Common myeloid progenitor, CD34-positive (primary cell): ENCODE data around the gene ATXN1.

Experiments used
- CTCF ChIA-PET: fragments of 350-600 bp; sonication (Branson Sonifier 250); formaldehyde crosslinking; loops from one replicate; lab custom pipeline; 2021; ENCODE audit warnings: antibody characterized with exemption; lab: Charles Lee
- POLR2A ChIA-PET: fragments of 350-600 bp; sonication (Branson Sonifier 250); formaldehyde crosslinking; loops from one replicate; lab custom pipeline; 2021; ENCODE audit warnings: antibody characterized with exemption; lab: Charles Lee
- DNase-seq, 3 donors: peaks; one replicate each; pipeline versions ENCODE4 v3.0.0 to v3.0.0-alpha.2; 2013
- H3K27ac ChIP-seq, 2 experiments: 1 replicate in 1 of 2; 2 replicates in 1 of 2; pipeline ENCODE4 v1.7.0; 2013; ENCODE audit warnings: inconsistent platforms in 2 of 2, low read length in 2 of 2, mild to moderate bottlenecking in 2 of 2, low read depth in 1 of 2, moderate library complexity in 1 of 2; ENCODE audit not compliant: severe bottlenecking in 2 of 2, insufficient read depth in 1 of 2, poor library complexity in 1 of 2
- H3K27me3 ChIP-seq, 5 experiments: replicated peaks in 2 of 5; 1 replicate in 3 of 5; 2 replicates in 2 of 5; pipeline versions ENCODE4 v1.6.1 to v1.7.0; 2013; ENCODE audit warnings: low read length in 4 of 5, mild to moderate bottlenecking in 2 of 5, moderate library complexity in 2 of 5, inconsistent platforms in 1 of 5; ENCODE audit not compliant: insufficient read depth in 5 of 5, control insufficient read depth in 4 of 5
- H3K36me3 ChIP-seq, 4 experiments: 1 replicate in 2 of 4; 2 replicates in 2 of 4; pipeline versions ENCODE4 v1.6.1 to v1.7.0; 2013; ENCODE audit warnings: low read length in 3 of 4, control low read depth in 1 of 4, mild to moderate bottlenecking in 1 of 4; ENCODE audit not compliant: control insufficient read depth in 4 of 4, insufficient read depth in 4 of 4
- H3K4me1 ChIP-seq, 4 experiments: 1 replicate in 3 of 4; 2 replicates in 1 of 4; pipeline versions ENCODE4 v1.6.1 to v1.7.1; 2013; ENCODE audit warnings: low read length in 3 of 4, mild to moderate bottlenecking in 3 of 4, control low read depth in 1 of 4, inconsistent platforms in 1 of 4, moderate library complexity in 1 of 4; ENCODE audit not compliant: control insufficient read depth in 4 of 4, insufficient read depth in 4 of 4; ENCODE audit errors: control extremely low read depth in 1 of 4
- H3K4me3 ChIP-seq, 7 experiments: 1 replicate in 4 of 7; 2 replicates in 3 of 7; pipeline versions ENCODE4 v1.5.1 to v1.7.0; 2013; ENCODE audit warnings: mild to moderate bottlenecking in 7 of 7, low read length in 6 of 7, moderate library complexity in 6 of 7, inconsistent platforms in 2 of 7, low read depth in 2 of 7, control low read depth in 1 of 7; ENCODE audit not compliant: insufficient read depth in 4 of 7, control insufficient read depth in 1 of 7; ENCODE audit errors: extremely low read depth in 1 of 7
- H3K9me3 ChIP-seq, 5 experiments: 1 replicate in 4 of 5; 2 replicates in 1 of 5; pipeline versions ENCODE4 v1.6.1 to v1.7.1; 2013; ENCODE audit warnings: low read length in 4 of 5, mild to moderate bottlenecking in 2 of 5, inconsistent platforms in 1 of 5, low read depth in 1 of 5, moderate library complexity in 1 of 5; ENCODE audit not compliant: control insufficient read depth in 4 of 5, insufficient read depth in 2 of 5; ENCODE audit errors: control extremely low read depth in 1 of 5
- WGBS: methylation state at CpG from one replicate; pipeline ENCODE4 v1.1.5; 2013; ENCODE audit not compliant: insufficient coverage; 5-methylcytosine and 5-hydroxymethylcytosine counted together

ATXN1 gene

DNA sequence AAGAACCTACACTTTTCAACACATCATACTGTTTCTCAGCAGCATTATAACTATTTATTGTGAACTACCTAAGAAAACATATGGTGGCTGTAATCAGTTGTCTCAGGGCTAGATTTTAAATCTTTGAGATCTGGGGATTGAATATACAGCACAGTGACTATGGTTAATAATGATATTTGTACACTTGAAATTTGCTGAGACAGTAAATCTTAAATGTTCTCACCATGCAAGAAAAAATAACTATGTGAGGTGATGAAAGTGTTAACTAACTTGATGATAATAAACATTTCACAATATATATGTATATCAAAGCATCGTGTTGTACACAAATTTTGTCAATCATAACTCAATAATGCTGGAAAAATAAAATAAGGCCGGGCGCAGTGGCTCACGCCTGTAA is 113.8 kb downstream of the ATXN1 start:
- CTCF ChIA-PET: interaction anchor here (0.9 kb wide), 1 partner anchor 135 kb away, joined by 3 read pairs; no protein-coding TSS in a partner anchor
- Histone ChIP-seq H3K27me3 (no peaks in the 10 kb centered on the region), H3K4me1 (peaks cover 0 to 13% (median 3%) of the 10 kb centered on the region in 4 experiments), H3K4me3 (no peak overlapping the region), H3K36me3 (peaks cover 0 to 9% (median 4%) of the 10 kb centered on the region in 4 experiments), H3K9me3 (no peaks in the 10 kb centered on the region), H3K27ac (no peak overlapping the region)
- 100% methylated on average over 4 of the region's 4 CpGs for WGBS
- POLR2A ChIA-PET: no interaction called here
- no peak for DNase-seq

DNA sequence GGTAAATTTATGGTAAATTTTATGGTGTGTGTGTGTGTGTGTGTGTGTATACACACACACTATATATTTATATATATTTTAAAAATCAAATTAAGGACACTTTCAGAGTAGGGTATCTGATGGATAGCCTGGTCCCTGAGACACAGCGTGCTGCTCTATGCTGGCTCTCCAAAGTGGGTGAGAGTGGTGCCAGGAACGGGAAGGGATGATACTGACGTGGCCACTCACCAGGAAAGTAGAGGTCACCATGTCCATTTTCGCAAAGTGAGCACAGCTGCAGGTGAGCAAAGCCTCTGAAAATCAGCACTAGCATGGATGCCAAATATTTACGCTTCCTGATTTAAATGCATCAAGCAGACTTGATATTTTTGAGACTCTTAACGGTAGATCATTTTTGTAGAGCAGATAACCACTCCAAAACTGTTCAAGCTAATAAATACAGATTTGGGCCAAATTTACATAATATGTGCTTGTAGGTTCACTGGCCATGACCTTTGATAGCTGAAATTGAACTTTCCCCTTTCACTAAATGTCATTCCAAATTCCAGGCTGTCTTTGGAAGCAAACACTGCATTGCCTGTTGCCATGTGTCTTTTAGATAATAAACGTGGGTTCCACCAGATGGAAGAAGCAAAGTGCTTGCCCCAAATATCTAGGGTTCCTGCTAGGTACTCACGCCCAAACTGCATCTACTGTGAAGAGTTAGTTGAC is 116.6 kb downstream of the ATXN1 start:
- POLR2A ChIA-PET: no interaction called here
- no peak for DNase-seq
- Histone ChIP-seq H3K27ac (no peak overlapping the region), H3K4me3 (no peak overlapping the region), H3K27me3 (no peaks in the 10 kb centered on the region), H3K9me3 (peaks cover 0 to 4% (median 0%) of the 10 kb centered on the region in 5 experiments), H3K4me1 (peaks cover 0 to 7% (median 0%) of the 10 kb centered on the region in 4 experiments), H3K36me3 (peaks cover 2 to 12% (median 7%) of the 10 kb centered on the region in 4 experiments)
- 97% methylated on average over 7 of the region's 8 CpGs for WGBS
- CTCF ChIA-PET: no interaction called here

DNA sequence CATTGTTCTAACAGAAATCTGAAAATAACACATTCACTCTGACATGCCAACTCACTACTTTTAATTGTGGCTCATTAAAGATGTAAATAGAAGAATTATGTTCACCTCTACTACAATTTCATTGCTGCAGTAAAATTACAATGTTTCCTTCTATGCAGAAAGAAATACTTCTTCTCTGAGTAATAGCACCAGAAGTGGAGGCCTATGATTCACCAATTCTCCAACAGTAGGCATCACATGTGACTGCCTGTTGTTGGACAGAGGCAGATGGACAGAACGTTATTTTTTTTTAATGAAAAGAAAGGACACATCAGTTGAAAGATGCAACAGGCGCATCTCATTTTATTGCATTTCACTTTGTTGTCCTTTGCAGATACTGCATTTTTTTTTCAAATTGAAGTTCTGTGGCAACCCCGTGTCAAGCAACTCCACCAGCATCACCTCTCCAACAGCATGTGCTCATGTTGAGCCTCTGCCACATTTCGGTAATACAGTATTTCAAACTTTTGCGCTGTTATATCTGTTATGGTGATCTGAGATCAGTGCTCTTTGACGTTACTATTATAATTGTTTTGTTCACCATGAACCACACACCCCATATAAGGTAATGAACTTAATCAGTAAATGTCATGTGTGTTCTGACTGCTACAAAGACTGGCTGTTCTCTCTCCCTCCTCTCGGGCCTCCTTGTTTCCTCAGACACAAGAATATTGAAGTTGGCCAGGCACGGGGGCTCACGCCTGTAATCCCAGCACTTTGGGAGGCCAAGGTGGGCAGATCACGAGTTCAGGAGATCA is 121.4 kb downstream of the ATXN1 start:
- ChIA-PET POLR2A (no interaction called here), CTCF (no interaction called here)
- 95% methylated on average over 4 of the region's 10 CpGs for WGBS
- Histone ChIP-seq H3K4me3 (no peak overlapping the region), H3K27me3 (no peaks in the 10 kb centered on the region), H3K9me3 (peaks cover 0 to 4% (median 0%) of the 10 kb centered on the region in 5 experiments), H3K4me1 (peaks cover 2 to 8% (median 3%) of the 10 kb centered on the region in 4 experiments), H3K36me3 (peaks cover 2 to 12% (median 7%) of the 10 kb centered on the region in 4 experiments), H3K27ac (no peak overlapping the region)
- DNase-seq: no peak

DNA sequence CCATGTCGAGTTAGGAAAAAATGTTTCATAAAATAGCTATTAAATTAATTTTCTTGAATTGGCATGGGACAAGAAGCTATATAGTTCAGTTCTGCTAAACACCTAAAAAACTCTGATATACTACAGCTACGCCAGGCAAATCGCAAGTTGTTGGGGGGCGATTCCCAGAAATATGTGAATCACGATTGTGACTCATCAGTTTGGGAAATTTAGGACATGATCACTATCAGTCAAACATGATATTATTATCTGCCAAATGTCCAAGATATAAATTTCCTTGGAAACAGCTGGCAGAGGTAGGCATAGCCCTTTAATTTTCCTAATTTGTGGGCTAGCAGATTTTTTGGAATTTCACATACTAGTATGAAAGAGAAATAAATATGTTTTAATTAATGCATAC is 123.6 kb downstream of the ATXN1 start:
- Histone ChIP-seq H3K4me3 (no peak overlapping the region), H3K27me3 (no peaks in the 10 kb centered on the region)

DNA sequence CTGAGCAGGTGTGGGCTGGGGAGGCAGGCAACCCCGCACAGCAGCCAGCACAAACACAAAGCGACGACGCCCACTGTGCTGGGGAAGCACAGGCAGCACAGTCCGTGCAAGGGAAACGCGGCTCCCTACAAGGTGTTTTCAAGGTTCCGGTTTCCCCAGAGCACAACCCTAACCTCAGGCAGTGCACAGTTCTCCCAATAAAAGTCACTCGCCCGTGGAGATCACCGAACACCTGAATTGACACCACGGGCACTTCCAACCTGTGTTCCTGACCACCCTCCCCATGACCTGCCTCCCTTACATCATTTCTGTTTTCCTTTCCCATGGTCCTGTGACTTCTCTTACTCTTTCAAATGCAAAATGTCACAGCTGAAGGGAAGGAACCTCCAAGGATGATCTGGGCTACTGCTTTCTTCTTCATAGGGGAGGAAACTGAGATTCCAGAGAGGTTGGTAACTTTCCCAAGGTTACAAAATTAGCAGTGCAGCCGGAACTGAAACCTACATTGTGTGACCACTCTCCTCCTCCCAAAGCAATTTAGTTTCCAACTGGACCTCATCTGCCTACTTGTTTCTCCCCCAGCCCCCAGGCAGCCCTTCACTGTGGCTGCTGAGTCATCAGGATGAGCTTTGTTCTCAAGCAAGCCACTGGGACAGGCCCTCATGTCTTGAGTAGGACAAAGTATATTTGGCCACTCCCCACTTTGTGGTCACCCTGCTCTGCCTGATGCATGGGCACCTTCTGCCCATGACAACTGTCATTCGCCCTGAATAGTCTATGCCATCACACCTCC is 125.3 kb downstream of the ATXN1 start:
- WGBS: 92% methylated on average over 13 of the region's 14 CpGs
- ChIA-PET CTCF (interaction anchor here (1.1 kb wide), 1 partner anchor 14 kb away, joined by 4 read pairs; no protein-coding TSS in a partner anchor), POLR2A (no interaction called here)
- Histone ChIP-seq H3K36me3 (peaks cover 0 to 4% (median 3%) of the 10 kb centered on the region in 4 experiments), H3K4me1 (peaks cover 2 to 15% (median 6%) of the 10 kb centered on the region in 4 experiments), H3K27me3 (no peaks in the 10 kb centered on the region), H3K27ac (no peak overlapping the region), H3K4me3 (no peak overlapping the region), H3K9me3 (no peaks in the 10 kb centered on the region)
- peak in 2 of 3 donors; percentile 22 to 55 for DNase-seq

More for the DNA sequence above, 123.6 kb downstream of the ATXN1 start:
- Histone ChIP-seq H3K36me3 (peaks cover 0 to 10% (median 5%) of the 10 kb centered on the region in 4 experiments), H3K27ac (no peak overlapping the region), H3K9me3 (peaks cover 0 to 4% (median 0%) of the 10 kb centered on the region in 5 experiments), H3K4me1 (peaks cover 2 to 15% (median 6%) of the 10 kb centered on the region in 4 experiments)
- CTCF ChIA-PET: interaction anchor here (0.9 to 1.4 kb wide), 2 partner anchors 32 to 239 kb away, joined by 3 to 4 read pairs; no protein-coding TSS in a partner anchor
- no peak for DNase-seq
- no CpG with 5 or more reads among the region's 5 CpGs for WGBS
- POLR2A ChIA-PET: no interaction called here

DNA sequence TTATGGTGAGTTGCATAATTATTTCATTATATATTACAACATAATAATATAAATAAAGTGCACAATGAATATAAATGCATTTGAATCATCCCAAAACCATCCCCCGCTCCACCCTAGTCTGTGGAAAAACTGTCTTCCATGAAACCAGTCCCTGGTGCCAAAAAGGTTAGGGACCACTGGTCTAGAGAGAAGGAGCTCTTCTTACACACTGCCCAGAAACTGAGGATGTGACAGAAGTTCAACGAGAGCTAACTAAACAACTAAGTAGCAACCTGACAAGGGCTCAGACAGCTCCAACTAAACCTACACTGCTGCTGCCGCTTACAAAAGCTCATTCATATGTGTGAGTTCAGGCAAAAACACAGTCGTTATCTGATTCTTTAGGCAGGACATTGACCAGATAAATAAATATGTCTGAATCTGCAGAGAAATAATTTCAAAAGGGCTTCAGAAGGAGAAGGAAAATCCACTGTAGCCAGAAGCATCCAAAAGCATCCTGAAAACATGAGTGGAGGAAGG is 125.9 kb downstream of the ATXN1 start:
- Histone ChIP-seq H3K27ac (no peak overlapping the region), H3K27me3 (no peaks in the 10 kb centered on the region), H3K4me1 (peaks cover 2 to 15% (median 6%) of the 10 kb centered on the region in 4 experiments), H3K4me3 (no peak overlapping the region), H3K36me3 (peaks cover 0 to 5% (median 2%) of the 10 kb centered on the region in 4 experiments), H3K9me3 (no peaks in the 10 kb centered on the region)
- 94% methylated on average over 2 of the region's 4 CpGs for WGBS
- CTCF ChIA-PET: interaction anchor here (1.1 kb wide), 1 partner anchor 14 kb away, joined by 4 read pairs; no protein-coding TSS in a partner anchor
- no peak for DNase-seq
- POLR2A ChIA-PET: no interaction called here
